ENCODE results near the gene CTRB1. TPM values are rescaled to one million over a fixed set of nuclear protein-coding genes. Genes with fewer than 3 reads are reported as not detected.

CTRB1 gene
- total RNA-seq, 4 donors from 2014 or later = not detected

GRCh38 chr16:75256696-75257343, 38.0 kb downstream of the CTRB1 start:
- H3K27ac ChIP-seq = peak overlapping the region; percentile 63
- TF ChIP-seq POLR2A (IDR thresholded peaks at IDR 0.05) (no peak), EP300 (IDR thresholded peaks at IDR 0.05) (no peak), POLR2AphosphoS5 (IDR thresholded peaks at IDR 0.05) (no peak), CTCF (IDR thresholded peaks at IDR 0.05) (no peak)
- peak in 1 of 2 donors; percentile 84 for DNase-seq (ENCODE audit: low spot score in 2 of 2)
- no peaks in the 10 kb centered on the region for H3K9me3 ChIP-seq
- 25% methylated on average over 8 of the region's 14 CpGs for WGBS
- H3K27me3 ChIP-seq = no peaks in the 10 kb centered on the region
- H3K36me3 ChIP-seq = no peaks in the 10 kb centered on the region
- peaks cover 85% of the 10 kb centered on the region for H3K4me1 ChIP-seq
- no peak overlapping the region for H3K4me3 ChIP-seq

GRCh38 chr16:75257886-75258806, 39.4 kb downstream of the CTRB1 start:
- TF ChIP-seq POLR2A (IDR thresholded peaks at IDR 0.05) (no peak), EP300 (IDR thresholded peaks at IDR 0.05) (no peak), POLR2AphosphoS5 (IDR thresholded peaks at IDR 0.05) (no peak), CTCF (IDR thresholded peaks at IDR 0.05) (no peak)
- WGBS = 69% methylated on average over 19 of the region's 21 CpGs
- Histone ChIP-seq H3K9me3 (no peaks in the 10 kb centered on the region), H3K4me1 (peaks cover 85% of the 10 kb centered on the region), H3K27me3 (no peaks in the 10 kb centered on the region), H3K27ac (peak overlapping the region; percentile 63), H3K4me3 (no peak overlapping the region), H3K36me3 (no peaks in the 10 kb centered on the region)
- peak in 1 of 2 donors; percentile 43 for DNase-seq (ENCODE audit: low spot score in 2 of 2)

- DNase-seq (ENCODE audit: low spot score in 2 of 2) = peak; percentile 50 to 65
Measured at GRCh38 chr16:75258807-75259141, 40.0 kb downstream of the CTRB1 start.

GRCh38 chr16:75260851-75261589, 42.2 kb downstream of the CTRB1 start:
- 82% methylated on average over 9 of the region's 10 CpGs for WGBS
- H3K9me3 ChIP-seq = no peaks in the 10 kb centered on the region

More at GRCh38 chr16:75258807-75259141, 40.0 kb downstream of the CTRB1 start:
- Histone ChIP-seq H3K27ac (no peak overlapping the region), H3K9me3 (no peaks in the 10 kb centered on the region), H3K36me3 (no peaks in the 10 kb centered on the region), H3K4me1 (peaks cover 85% of the 10 kb centered on the region), H3K27me3 (no peaks in the 10 kb centered on the region), H3K4me3 (no peak overlapping the region)
- TF ChIP-seq POLR2AphosphoS5 (IDR thresholded peaks at IDR 0.05) (no peak), EP300 (IDR thresholded peaks at IDR 0.05) (no peak), POLR2A (IDR thresholded peaks at IDR 0.05) (no peak), CTCF (IDR thresholded peaks at IDR 0.05) (no peak)
- WGBS = 63% methylated on average over 6 of the region's 6 CpGs

More at GRCh38 chr16:75260851-75261589, 42.2 kb downstream of the CTRB1 start:
- peak in 1 of 2 donors; percentile 55 for DNase-seq (ENCODE audit: low spot score in 2 of 2)
- H3K27ac ChIP-seq = no peak overlapping the region
- no peaks in the 10 kb centered on the region for H3K36me3 ChIP-seq
- no peak for TF ChIP-seq CTCF (IDR thresholded peaks at IDR 0.05)
- no peak for TF ChIP-seq POLR2A (IDR thresholded peaks at IDR 0.05)
- TF ChIP-seq EP300 (IDR thresholded peaks at IDR 0.05) = no peak
- TF ChIP-seq POLR2AphosphoS5 (IDR thresholded peaks at IDR 0.05) = no peak
- peaks cover 1% of the 10 kb centered on the region for H3K27me3 ChIP-seq
- no peak overlapping the region for H3K4me3 ChIP-seq
- H3K4me1 ChIP-seq = peaks cover 85% of the 10 kb centered on the region
